GM19438 (cell line): ENCODE results near the gene NR4A1.
"Not testable (repeated sequence)": the region's sequence is repeated elsewhere in the genome, so short reads cannot be mapped to it uniquely, and the experiment has no call there.

Source experiments
- ATAC-seq: cut with Tn5 transposase; IDR thresholded peaks from one replicate; pipeline ENCODE4 v1.9.1; 2021; ENCODE audit warnings: low read depth; ENCODE audit not compliant: unreplicated experiment

The NR4A1 gene

DNA sequence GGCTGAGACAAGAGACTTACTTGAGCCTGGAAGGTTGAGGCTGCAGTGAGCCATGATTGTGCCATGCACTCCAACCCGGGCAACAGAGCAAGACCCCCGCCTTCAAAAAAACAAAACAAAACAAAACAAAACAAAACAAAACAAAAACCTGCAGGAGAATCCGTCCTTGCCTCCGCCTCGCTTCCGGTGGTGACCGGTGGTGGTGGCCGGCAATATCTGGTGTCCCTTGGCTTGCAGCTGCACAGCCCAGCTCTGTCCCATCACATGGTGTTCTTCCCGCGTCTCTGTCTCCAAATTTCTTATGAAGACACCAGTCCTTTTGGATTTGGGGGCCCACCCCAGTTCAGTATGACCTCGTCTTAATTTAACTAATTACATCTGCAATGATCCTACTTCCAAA is 38.2 kb downstream of the NR4A1 start:
- no peak for ATAC-seq

DNA sequence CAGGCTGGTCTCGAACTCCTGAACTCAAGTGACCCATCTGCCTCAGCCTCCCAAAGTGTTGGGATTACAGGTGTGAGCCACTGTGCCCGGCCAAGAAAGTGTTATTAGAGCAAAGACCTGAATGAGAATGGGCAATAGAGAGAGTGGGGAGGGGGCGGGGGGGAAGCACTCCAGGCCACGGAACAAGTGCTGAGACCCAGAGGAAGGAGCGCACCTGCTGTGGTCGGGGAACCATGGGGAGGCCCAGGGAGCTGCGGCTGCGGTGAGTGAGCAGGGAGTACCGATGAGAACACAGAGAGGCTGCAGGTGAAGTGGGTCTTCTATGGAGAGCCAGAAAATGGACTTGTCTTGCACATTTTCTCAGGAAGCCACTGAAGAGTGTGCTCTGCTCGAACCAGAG is 39.0 kb downstream of the NR4A1 start:
- ATAC-seq: no peak

DNA sequence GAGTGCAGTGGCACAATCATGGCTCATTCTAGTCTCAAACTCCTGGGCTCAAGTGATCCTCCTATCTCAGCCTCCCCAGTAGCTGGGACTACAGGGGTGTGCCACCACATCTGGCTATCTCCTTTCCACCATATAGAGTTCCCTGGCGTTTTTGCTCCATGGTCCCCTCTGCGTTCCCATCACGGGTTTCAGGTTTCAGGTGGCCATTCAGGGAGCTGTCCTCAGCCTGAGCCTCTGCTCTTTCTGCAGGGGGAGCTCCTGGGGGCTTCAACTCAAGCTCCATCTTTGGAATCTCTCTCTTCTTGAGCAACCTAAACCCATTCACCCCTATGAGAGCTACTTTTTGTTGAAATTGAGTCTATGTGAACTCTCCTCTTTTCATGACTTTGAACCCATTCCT is 39.8 kb downstream of the NR4A1 start:
- no peak for ATAC-seq

DNA sequence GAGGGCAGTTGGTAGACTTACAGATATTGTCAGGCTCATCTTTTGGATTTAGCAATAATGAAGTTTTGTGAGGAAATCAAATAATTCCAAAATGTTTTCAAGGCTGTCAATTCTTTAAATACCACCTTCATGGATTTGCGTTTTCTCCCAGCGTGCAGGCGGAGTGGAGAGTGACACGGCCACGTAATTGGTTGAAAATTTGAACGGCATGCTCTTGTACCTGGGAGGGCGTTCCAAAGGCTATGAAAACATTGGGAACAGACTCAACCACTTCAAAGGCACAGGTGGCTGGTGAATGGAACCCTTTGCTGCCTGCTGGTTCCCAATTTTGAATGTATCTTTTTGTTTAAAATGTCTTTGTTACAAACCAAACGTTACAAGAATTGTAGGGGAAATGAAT is 40.6 kb downstream of the NR4A1 start:
- ATAC-seq: no peak

DNA sequence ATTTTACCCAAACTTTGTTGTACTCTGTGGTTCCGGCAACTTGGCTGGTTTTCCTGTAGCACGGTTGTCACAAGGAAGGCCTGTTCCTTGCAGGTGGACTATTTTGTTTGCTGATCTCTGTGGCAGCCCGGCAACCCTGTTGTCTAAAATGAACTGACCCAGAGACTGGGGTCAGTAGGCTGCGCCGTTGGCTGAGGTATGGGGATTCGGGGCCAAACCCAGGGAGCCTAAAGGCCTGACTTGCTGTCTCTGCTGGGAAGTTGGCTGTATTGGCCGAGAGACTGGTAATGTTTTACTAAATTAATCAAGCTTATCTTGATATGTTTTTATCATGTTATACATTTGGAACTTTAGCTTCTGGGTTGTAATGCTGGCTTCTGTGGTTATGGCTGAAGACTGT is 42.1 kb downstream of the NR4A1 start:
- ATAC-seq: no peak

DNA sequence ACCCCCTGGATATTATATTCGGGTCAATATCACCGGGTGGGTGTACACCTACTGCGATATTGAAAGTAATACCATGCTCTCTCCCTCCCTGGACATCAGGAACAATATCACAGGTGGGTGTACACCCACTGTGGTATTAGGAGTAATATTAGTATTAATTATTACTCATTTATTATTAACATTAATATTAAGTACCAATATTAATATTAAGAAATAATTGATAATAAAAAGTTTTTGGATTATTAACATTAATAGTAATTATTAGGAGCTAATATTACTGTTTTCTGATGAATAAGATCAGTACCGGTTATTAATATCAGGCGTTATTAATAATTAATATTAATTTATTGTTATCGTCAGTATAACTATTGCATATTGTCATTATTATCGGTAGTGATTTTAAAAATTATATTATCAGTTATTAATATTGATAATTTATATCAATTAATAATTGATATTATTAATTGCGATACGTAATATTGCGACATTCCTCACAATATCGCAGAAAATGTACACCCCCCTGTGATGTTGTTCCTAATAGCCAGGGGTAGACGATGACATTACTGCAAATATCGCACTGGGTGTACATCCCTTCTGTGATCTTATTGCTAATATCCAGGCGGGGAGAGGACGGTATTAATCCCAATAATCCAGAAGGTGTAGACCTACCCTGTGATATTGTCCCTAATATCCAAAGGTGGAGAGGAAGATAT is 45.2 kb downstream of the NR4A1 start:
- no peak for ATAC-seq

DNA sequence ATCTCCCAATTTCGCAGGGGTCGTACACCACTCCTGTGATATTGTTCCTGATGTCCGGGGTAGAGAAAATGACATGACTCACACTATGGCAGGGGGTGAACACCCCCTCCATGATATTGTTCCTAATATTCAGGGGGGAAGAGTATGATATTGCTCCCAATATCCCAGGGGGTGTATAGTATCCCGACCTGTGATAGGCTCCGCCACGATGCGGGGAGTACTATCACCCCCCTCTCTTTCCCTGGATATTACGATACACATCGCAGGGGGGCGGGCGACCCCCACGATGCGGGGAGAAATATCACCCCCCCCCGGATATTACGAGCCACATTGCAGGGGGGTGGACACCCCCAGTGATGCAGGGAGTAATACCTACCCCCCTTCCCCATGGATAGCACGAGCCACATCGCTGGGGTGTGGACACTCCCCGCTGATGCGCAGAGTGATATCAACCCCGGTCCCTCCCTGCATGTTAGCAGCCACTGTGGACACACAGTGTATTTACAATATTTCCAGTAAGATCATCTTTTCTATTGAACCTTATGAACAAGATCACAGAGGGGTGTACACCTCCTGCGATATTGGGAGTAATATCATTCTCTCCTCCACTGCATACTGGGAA is 45.9 kb downstream of the NR4A1 start:
- ATAC-seq: no peak

DNA sequence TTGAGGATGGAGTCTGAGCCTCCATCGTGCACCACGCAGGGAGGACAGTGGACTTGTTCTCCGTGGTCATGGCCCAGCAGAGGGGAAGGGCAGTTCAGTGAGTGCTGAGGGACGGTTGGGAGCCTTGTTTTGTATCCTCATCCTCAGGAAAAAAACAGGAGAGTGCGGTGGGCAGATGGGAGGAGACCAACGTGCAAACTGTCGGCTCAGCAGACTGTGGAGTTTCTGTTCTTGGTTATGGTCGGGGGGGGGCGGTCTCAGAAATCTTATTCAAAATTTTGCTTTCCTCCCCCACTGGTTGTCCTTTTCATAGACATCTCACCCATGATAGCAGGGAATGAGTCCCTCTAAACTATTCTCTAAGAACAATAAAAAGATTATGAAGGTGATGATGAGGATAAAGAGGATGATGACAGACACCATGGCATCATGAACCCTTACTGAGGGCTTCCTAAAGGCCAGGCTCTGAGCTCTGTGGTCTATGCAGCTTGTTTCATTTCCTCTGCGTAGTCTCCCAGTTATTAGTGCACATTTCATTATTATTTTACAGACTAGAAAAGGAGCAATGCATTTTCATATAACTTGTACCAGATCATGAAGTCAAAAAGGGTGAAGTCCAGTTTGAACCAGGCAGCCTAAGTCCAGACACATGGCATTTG is 53.3 kb downstream of the NR4A1 start:
- not testable (repeated sequence) for ATAC-seq
